Stimulated activated CD8-positive, alpha-beta memory T cell treated with anti-CD3 and anti-CD28 coated beads, Interleukin-12 subunit alpha, Interleukin-12 subunit beta, amount 100 ng/mL, for 24 hours (primary cell): Measurements from ENCODE around the gene BBLN.
"Not testable (repeated sequence)": the region's sequence is repeated elsewhere in the genome, so short reads cannot be mapped to it uniquely, and the experiment has no call there.

Experiments used
- DNase-seq: peaks from one replicate; pipeline ENCODE4 v3.0.0-alpha.2; 2020; ENCODE audit errors: extremely low read depth

Gene BBLN

GRCh38 chr9:128163523-128164306, 3.6 kb downstream of the BBLN start:
- no peak for DNase-seq

- DNase-seq: no peak
Observed at GRCh38 chr9:128164307-128164885, 4.3 kb downstream of the BBLN start.

GRCh38 chr9:128166169-128166568, 6.1 kb downstream of the BBLN start:
- no peak for DNase-seq

- DNase-seq: no peak
Observed at GRCh38 chr9:128167209-128167608, 7.1 kb downstream of the BBLN start.

- DNase-seq: no peak
Observed at GRCh38 chr9:128168731-128169308, 8.8 kb downstream of the BBLN start.

- no peak for DNase-seq
Observed at GRCh38 chr9:128169492-128169891, 9.4 kb downstream of the BBLN start.

- no peak for DNase-seq
Observed at GRCh38 chr9:128169925-128170324, 9.9 kb downstream of the BBLN start.

GRCh38 chr9:128174062-128174461, 14.0 kb downstream of the BBLN start:
- DNase-seq: no peak

GRCh38 chr9:128175102-128175563, 15.1 kb downstream of the BBLN start:
- no peak for DNase-seq

GRCh38 chr9:128175726-128176125, 15.7 kb downstream of the BBLN start:
- DNase-seq: no peak

GRCh38 chr9:128178806-128179431, 18.9 kb downstream of the BBLN start:
- no peak for DNase-seq

- no peak for DNase-seq
Observed at GRCh38 chr9:128180001-128180400, 19.9 kb downstream of the BBLN start.

GRCh38 chr9:128180447-128180846, 20.4 kb downstream of the BBLN start:
- no peak for DNase-seq

- DNase-seq: not testable (repeated sequence)
Observed at GRCh38 chr9:128181480-128181879, 21.4 kb downstream of the BBLN start.

- no peak for DNase-seq
Observed at GRCh38 chr9:128182893-128183588, 23.0 kb downstream of the BBLN start.

GRCh38 chr9:128185979-128186965, 26.2 kb downstream of the BBLN start:
- no peak for DNase-seq

GRCh38 chr9:128187361-128187760, 27.3 kb downstream of the BBLN start:
- no peak for DNase-seq

GRCh38 chr9:128188209-128188608, 28.1 kb downstream of the BBLN start:
- DNase-seq: no peak

- no peak for DNase-seq
Observed at GRCh38 chr9:128190013-128190412, 29.9 kb downstream of the BBLN start.

- DNase-seq: no peak
Observed at GRCh38 chr9:128190516-128191405, 30.7 kb downstream of the BBLN start.
